GM19468 (cell line): ENCODE measurements around the gene HEBP2.
A peak's percentile ranks its signal among the peaks of the same experiment; 100 is the strongest.

Experiments used
- ATAC-seq: cut with Tn5 transposase; IDR thresholded peaks from one replicate; pipeline ENCODE4 v1.9.1; 2021; ENCODE audit warnings: mild to moderate bottlenecking, moderate library complexity, moderate number of reproducible peaks; ENCODE audit not compliant: unreplicated experiment; ENCODE audit errors: extremely low read depth

The HEBP2 gene

DNA sequence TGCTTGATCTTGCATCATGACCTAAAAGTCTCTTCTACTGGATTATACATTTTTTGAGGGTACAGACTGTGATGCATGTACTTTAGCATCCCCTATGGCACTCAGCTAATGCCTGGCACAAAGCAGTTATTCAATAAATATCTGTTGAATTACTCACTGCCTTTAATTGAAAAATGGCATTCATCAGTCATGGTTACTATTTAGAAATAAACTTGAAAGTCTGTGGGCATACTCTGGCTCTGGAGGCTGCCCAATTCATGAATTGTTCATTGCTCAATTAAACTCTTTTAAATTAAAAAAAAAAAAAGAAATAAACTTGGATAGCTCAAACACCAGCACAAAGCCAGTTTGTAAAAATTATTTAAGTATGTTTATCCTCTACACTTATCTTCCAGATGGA lies 40.0 kb downstream of the HEBP2 start:
- no peak for ATAC-seq

GRCh38 chr6:138446821-138447220 lies 42.8 kb downstream of the HEBP2 start:
- ATAC-seq: no peak

DNA sequence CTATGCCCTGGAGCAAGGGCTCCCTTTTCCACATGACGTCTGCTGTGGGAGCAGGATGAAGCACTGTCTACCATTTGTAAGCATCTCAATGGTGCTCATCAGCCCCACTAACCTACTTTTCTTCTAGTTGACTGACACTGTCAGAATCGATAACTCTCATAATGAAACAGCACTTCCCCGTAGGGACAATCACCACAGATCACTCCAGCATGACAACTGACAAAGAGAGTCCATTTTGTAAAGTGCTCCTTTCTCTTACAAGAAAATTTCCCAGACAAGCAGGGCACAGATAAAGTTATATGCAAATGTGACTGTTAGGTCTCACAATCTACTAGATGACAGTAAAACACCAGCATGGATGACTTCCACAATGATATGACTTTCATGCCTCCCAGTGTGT lies 46.4 kb downstream of the HEBP2 start:
- ATAC-seq: no peak

DNA sequence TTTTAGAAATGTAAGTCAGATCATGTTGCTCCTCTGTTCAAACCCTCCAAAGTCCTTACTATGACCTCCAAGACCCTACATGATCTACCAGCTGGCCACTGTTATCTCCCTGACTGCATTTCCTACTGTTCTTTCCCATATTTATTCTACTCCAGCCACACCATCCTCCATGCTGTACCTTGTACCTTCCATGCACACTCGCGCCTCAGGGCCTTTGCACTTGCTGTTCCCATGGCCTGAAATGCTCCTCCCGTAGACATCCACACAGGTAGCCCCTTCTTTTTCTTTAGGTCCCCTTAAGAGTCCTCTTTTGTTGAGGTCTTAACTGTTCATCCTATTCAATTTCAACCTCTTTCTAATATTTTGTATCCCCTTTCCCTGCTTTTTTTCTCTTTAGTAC lies 47.0 kb downstream of the HEBP2 start:
- ATAC-seq: no peak

GRCh38 chr6:138454981-138455706 lies 51.1 kb downstream of the HEBP2 start:
- no peak for ATAC-seq

GRCh38 chr6:138455746-138456400 lies 51.9 kb downstream of the HEBP2 start:
- ATAC-seq: peak; percentile 91

GRCh38 chr6:138456401-138456790 lies 52.4 kb downstream of the HEBP2 start:
- ATAC-seq: no peak

DNA sequence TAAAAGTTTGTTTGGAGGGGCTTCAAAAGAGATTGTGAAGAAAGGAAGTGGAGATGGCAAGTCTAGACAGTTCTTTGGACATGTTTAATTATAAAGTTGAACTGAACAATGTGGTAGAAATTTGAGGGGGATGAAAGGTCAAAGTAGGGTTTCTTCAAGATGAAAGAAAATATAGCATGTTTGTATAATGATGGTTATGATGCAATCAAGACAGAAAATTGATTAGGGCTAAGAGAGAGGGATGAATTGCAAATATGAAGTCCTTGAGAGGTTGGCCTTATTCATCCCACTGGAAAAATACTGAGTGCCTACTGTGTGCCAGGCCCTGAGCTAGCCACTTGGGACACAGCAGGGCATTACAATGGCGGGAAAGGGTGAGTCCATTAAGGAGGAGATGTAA lies 57.6 kb downstream of the HEBP2 start:
- ATAC-seq: no peak

- no peak for ATAC-seq
Measured at GRCh38 chr6:138464085-138464484, 60.1 kb downstream of the HEBP2 start.

GRCh38 chr6:138465007-138465645 lies 61.1 kb downstream of the HEBP2 start:
- no peak for ATAC-seq

DNA sequence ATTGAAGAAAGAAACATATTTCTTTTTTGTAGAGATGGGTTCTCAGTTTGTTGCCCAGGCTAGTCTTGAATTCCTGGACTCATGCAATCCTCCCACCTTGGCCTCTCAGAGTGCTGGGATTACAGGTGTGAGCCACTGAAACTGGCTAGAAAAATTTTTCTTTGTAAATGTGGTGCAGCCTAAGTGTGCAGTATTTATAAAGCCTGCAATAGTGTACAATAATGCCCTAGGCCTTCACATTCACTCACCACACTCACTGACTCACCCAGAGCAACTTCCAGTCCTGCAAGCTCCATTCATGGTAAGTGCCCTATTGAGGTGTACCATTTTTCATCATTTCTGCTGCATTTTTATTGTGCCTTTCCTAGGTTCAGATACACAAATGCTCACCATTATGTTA lies 63.9 kb downstream of the HEBP2 start:
- no peak for ATAC-seq

DNA sequence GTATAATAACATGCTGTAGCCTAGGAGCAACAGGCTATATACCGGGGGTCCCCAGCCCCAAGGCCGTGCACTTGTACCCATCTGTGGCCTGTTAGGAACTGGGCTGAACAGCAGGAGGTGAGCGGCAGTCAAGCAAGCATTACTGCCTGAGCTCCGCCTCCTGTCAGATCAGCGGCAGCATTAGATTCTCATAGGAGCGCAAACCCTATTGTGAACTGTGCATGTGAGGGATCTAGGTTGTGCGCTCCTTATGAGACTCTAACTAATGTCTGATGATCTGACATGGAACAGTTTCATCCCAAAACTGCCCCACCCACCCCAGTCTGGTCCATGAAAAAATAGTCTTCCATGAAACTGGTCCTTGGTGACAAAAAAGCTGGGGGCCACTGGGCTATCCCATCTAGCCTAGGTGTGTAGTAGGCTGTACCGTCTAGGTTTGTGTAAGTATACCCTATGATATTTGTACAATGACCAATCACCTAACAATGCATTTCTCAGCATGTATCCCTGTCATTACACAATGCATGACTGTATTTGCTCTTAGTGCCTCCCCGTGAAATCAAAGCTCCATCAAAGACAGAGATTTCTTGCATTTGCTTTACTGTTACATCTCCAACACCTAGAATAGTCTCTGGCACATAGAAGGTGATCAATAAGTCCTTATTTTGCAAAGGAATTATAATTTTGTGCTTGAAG lies 64.4 kb downstream of the HEBP2 start:
- no peak for ATAC-seq
